NCI-H1417 (cell line): ENCODE results near the gene ABCF3.
A peak's percentile ranks its signal among the peaks of the same experiment; 100 is the strongest.

Source experiments
- DNase-seq, 3 experiments: peaks; one replicate each; lab custom pipeline; 2025; lab: John Stamatoyannopoulos, UW

Gene ABCF3

GRCh38 chr3:184233127-184233843 is 47.3 kb downstream of the ABCF3 start:
- DNase-seq = no peak

DNA sequence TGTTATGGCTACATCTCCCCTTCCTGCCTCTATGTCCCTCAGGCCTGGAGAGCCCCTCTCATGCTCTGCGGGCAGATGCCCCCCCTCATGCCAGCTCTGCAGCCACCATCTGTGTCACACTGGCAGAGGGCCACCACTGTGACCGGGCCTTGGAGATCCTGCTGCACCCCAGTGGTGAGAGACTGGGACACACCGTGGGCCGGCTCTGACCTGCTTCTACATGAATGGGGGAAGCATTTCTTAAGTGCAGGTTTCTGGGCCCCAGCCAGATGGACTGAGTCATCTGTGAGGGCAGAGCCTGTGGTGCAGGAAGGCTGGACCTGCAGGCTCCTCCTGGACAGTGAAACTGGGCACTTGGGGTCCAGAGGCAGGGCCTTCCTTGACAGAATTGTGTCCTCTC is 48.2 kb downstream of the ABCF3 start:
- no peak for DNase-seq

- DNase-seq = no peak
Measured at GRCh38 chr3:184234671-184235380, 48.8 kb downstream of the ABCF3 start.

DNA sequence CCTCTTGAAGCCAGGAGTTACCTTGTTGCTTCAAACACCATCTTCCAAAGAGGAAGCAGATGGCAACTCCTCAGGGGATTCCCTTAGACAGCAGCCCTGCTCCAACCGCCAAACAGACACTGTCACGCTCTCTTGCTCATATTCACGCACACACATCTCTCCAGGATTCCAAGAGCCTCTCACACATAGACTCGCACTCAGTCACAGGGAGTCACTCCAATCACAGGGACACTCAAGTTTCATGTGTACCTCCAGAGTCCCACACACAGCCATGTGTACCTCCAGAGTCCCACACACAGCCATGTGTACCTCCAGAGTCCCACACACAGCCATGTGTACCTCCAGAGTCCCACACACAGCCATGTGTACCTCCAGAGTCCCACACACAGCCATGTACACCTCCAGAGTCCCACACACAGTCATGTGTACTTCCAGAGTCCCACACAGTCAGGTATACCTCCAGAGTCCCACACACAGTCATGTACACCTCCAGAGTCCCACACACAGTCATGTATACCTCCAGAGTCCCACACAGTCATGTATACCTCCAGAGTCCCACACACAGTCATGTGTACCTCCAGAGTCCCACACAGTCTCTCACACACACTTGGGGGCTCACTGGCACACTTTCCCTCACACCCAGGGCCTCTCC is 49.5 kb downstream of the ABCF3 start:
- peak in 2 of 3 experiments; percentile 15 to 45 for DNase-seq

DNA sequence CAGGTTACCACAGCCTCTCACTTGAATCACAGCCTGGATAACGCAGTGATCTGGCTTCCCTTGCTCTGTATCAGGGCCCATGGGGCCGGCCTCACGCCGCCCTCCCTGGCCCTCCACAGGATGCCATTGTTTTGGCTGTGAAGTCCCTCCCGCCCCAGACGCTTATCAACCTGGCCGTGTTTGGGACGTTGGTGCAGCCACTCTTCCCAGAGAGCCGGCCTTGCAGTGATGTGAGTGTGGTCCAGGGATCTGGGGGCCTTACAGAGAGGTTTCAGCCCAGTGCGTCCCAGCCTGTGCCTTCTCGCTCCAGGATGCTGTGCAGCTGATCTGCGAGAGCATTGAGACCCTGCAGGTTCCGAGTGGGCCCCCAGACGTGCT is 50.0 kb downstream of the ABCF3 start:
- DNase-seq = no peak

- no peak for DNase-seq
Measured at GRCh38 chr3:184236636-184237035, 50.6 kb downstream of the ABCF3 start.

- DNase-seq = no peak
Measured at GRCh38 chr3:184237211-184237610, 51.2 kb downstream of the ABCF3 start.

- DNase-seq = peak in 1 of 3 experiments; percentile 41
Measured at GRCh38 chr3:184237807-184238206, 51.8 kb downstream of the ABCF3 start.

DNA sequence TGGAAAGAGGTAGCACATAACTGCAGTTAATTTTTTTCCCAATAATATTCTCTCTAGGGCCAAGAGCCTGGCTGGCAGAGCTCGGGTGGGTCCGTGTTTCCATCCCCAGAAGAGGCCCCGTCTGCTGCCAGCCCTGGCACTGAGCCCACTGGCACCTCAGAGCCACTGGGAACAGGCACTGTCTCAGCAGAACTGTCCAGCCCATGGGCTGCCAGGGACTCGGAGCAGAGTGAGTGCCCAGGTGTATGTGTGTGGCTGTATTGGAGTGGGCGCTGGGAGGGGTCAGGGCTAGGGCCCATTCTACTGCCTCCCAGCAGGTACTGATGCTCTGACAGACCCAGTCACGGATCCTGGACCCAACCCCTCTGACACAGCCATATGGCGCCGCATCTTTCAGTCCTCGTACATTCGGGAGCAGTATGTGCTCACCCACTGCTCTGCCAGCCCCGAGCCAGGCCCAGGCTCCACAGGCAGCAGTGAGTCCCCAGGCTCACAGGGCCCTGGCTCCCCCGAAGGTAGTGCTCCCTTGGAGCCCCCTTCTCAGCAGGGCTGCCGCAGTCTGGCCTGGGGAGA is 52.3 kb downstream of the ABCF3 start:
- no peak for DNase-seq

DNA sequence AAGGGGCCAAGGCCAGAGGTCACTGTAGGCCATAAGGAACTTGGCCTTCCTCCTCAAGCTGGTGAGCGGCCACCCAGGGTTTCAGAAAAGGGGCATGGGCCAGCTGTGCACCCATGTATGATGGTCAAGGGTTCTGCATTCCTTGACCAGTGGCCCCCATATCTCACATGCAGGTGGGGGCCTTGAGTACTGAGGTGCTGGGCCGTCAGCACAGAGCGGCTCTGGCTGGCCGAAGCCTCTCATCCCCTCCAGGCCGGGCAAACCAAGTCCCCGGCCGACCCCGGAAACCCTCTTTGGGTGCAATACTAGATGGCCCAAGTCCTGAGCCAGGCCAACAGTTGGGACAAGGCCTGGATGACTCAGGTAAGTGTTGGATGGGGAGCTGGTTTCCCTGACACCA is 53.2 kb downstream of the ABCF3 start:
- no peak for DNase-seq

GRCh38 chr3:184239708-184240107 is 53.7 kb downstream of the ABCF3 start:
- DNase-seq = no peak

DNA sequence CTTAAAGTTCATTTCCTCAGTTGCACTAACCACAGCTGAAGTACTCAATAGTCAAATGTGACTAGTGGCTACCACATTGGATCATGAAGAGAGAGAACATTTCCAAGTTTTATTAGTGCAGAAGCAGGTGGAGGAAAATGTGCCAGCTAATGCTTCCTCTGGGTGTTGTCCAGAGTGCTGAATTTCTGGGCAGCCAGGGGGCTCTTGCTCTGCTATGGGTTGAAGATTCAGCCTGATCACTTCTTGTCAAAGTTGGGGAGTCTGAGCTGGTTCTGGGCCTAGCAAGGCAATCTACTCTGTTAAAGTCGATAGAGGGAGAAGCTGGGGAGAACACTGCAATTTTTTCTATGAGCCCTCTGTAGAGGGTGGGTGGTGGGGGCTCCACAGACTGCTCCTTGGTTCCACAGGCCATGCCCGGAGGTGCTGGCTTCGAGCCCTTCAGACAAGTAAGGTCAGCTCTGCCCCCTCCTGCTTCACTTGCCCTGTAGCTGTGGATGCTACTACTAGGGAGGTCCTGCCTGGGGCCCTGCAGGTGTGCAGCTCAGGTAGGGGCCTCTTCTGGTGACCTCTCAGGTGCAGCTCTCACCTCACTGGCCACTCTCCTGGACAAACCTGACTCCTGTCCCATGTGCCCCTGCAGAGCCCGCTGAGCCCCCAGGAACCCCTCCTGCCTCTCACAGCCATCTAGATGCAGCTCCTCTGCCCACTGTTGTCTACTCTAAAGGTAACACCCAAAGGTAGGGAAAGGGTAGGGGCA is 54.6 kb downstream of the ABCF3 start:
- no peak for DNase-seq

- DNase-seq = no peak
Measured at GRCh38 chr3:184241141-184241446, 55.1 kb downstream of the ABCF3 start.

GRCh38 chr3:184241447-184242296 is 55.7 kb downstream of the ABCF3 start:
- DNase-seq = peak; percentile 55 to 73 (median 55)

DNA sequence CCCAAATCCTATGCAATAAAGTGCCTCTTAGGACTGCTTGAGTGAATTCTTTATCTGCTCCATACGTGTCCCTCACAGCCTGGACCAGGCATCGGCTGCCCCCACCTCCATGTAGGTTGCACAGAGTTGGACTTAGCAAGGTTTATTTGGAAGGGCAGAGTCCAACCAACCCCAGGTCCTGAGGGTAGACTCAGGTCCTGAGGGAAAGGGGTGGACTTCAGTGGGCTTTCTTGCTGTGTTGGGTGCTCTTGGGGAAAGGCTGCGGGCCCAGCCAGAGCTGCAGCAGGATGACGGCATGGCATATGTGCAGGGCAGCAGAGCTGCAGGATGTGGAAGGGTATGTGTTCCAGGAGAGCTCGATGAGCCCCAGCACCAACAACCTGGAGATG is 56.3 kb downstream of the ABCF3 start:
- no peak for DNase-seq
